IMR-90 (cell line): ENCODE data around the gene STAMBPL1. TPM values are rescaled to one million over a fixed set of nuclear protein-coding genes. Genes with fewer than 3 reads are reported as not detected.

Source experiments
- ATAC-seq: fragments of 200-7000 bp; cut with Tn5 transposase; 2 replicates; pipeline ENCODE4 v1.9.1; 2020; ENCODE audit warnings: low read depth, mild to moderate bottlenecking, moderate library complexity
- BruUV-seq: library from RNA; stranded (reverse); fragments of 400-500 nt; replicated peaks from 2 replicates; lab custom pipeline; 2021; lab: Mats Ljungman, UMichigan
- CTCF ChIA-PET: fragments of 300-600 bp; formaldehyde crosslinking; extraction: SDS; loops from one replicate; lab custom pipeline; 2021; ENCODE audit warnings: antibody characterized with exemption; lab: Yijun Ruan, JAX
- POLR2A ChIA-PET: fragments of 300-600 bp; sonication (Branson Sonifier 250); formaldehyde crosslinking; loops from one replicate; lab custom pipeline; 2022; ENCODE audit warnings: antibody characterized with exemption; ENCODE audit not compliant: unreplicated experiment; lab: Charles Lee
- DNase-seq: peaks from one replicate; pipeline ENCODE4 v3.0.0; 2013
- H2AFZ ChIP-seq: replicated peaks from 2 replicates; pipeline ENCODE3; 2013; ENCODE audit warnings: low read length, mild to moderate bottlenecking; ENCODE audit not compliant: poor library complexity
- H2AK5ac ChIP-seq: 2 replicates; pipeline ENCODE4 v1.6.1; 2013; ENCODE audit warnings: low read depth, low read length, inconsistent platforms
- H2AK9ac ChIP-seq: replicated peaks from 2 replicates; pipeline ENCODE3; 2013; ENCODE audit warnings: mild to moderate bottlenecking, low read depth, low read length, moderate library complexity; ENCODE audit not compliant: poor library complexity
- H2BK120ac ChIP-seq: 2 replicates; pipeline ENCODE4 v1.6.1; 2013; ENCODE audit warnings: low read depth, low read length, inconsistent platforms
- H2BK15ac ChIP-seq: 3 replicates; pipeline ENCODE4 v1.6.1; 2013; ENCODE audit warnings: low read depth, low read length, inconsistent platforms
- H2BK20ac ChIP-seq: 2 replicates; pipeline ENCODE4 v1.6.1; 2013; ENCODE audit warnings: low read depth, mild to moderate bottlenecking, inconsistent platforms, low read length, moderate library complexity
- H2BK5ac ChIP-seq: 2 replicates; pipeline ENCODE4 v1.6.1; 2013; ENCODE audit warnings: mild to moderate bottlenecking, low read depth, low read length, inconsistent platforms; ENCODE audit not compliant: poor library complexity, severe bottlenecking
- H3K14ac ChIP-seq: replicated peaks from 2 replicates; pipeline ENCODE4 v1.6.1; 2013; ENCODE audit warnings: low read depth, low read length, inconsistent platforms
- H3K18ac ChIP-seq: 2 replicates; pipeline ENCODE4 v1.6.1; 2013; ENCODE audit warnings: low read depth, low read length, control low read depth
- H3K23ac ChIP-seq: 2 replicates; pipeline ENCODE4 v1.6.1; 2013; ENCODE audit warnings: low read depth, low read length, inconsistent platforms
- H3K27ac ChIP-seq: 2 replicates; pipeline ENCODE4 v1.5.1; 2013; ENCODE audit warnings: mild to moderate bottlenecking, control low read depth, low read length; ENCODE audit not compliant: insufficient read depth
- H3K27me3 ChIP-seq: 2 replicates; pipeline ENCODE4 v1.6.1; 2013; ENCODE audit warnings: low read length; ENCODE audit not compliant: control insufficient read depth, insufficient read depth
- H3K36me3 ChIP-seq: 2 replicates; pipeline ENCODE4 v1.6.1; 2013; ENCODE audit warnings: low read length, mixed read lengths; ENCODE audit not compliant: control insufficient read depth, insufficient read depth
- H3K4ac ChIP-seq: 2 replicates; pipeline ENCODE4 v1.6.1; 2013; ENCODE audit warnings: low read depth, low read length, inconsistent platforms
- H3K4me1 ChIP-seq: 2 replicates; pipeline ENCODE4 v1.6.1; 2013; ENCODE audit warnings: low read length, mixed read lengths; ENCODE audit not compliant: control insufficient read depth, insufficient read depth
- H3K4me2 ChIP-seq: 2 replicates; pipeline ENCODE4 v1.6.1; 2013; ENCODE audit warnings: low read depth, mild to moderate bottlenecking, control low read depth, low read length, moderate library complexity
- H3K4me3 ChIP-seq: 2 replicates; pipeline ENCODE4 v1.5.1; 2013; ENCODE audit warnings: low read depth, mild to moderate bottlenecking, control low read depth, low read length, moderate library complexity; ENCODE audit not compliant: insufficient read depth
- H3K56ac ChIP-seq: 2 replicates; pipeline ENCODE4 v1.6.1; 2013; ENCODE audit warnings: low read length, inconsistent platforms; ENCODE audit not compliant: insufficient read depth; ENCODE audit errors: extremely low read depth
- H3K79me1 ChIP-seq, 2 experiments: 2 replicates each; pipeline ENCODE4 v1.6.1; 2013; ENCODE audit warnings: low read length in 2 of 2, inconsistent platforms in 1 of 2, low read depth in 1 of 2
- H3K9ac ChIP-seq: 2 replicates; pipeline ENCODE4 v1.6.1; 2013; ENCODE audit warnings: low read depth, low read length, control low read depth
- H3K9me1 ChIP-seq: 2 replicates; pipeline ENCODE4 v1.6.1; 2013; ENCODE audit warnings: low read length, inconsistent platforms; ENCODE audit not compliant: insufficient read depth
- H3K9me3 ChIP-seq: 2 replicates; pipeline ENCODE4 v1.6.1; 2013; ENCODE audit warnings: low read length; ENCODE audit not compliant: control insufficient read depth, insufficient read depth
- H4K20me1 ChIP-seq: 2 replicates; pipeline ENCODE4 v1.6.1; 2013; ENCODE audit warnings: low read length, inconsistent platforms; ENCODE audit not compliant: insufficient read depth
- H4K5ac ChIP-seq: 2 replicates; pipeline ENCODE4 v1.6.1; 2013; ENCODE audit warnings: mild to moderate bottlenecking, low read depth, low read length, control low read depth
- H4K8ac ChIP-seq, 2 experiments: 2 replicates each; pipeline ENCODE4 v1.6.1; 2013; ENCODE audit warnings: low read depth in 2 of 2, low read length in 2 of 2, control low read depth in 1 of 2, inconsistent platforms in 1 of 2
- H4K91ac ChIP-seq: 2 replicates; pipeline ENCODE4 v1.6.1; 2013; ENCODE audit warnings: low read depth, low read length, inconsistent platforms; ENCODE audit not compliant: insufficient read depth
- NFE2L2 ChIP-seq: fragments of 150-350 bp; IDR thresholded peaks from 2 replicates; pipeline ENCODE4 v1.6.1; 2016; ENCODE audit warnings: low read depth, mild to moderate bottlenecking, low read length
- RFX5 ChIP-seq: IDR thresholded peaks from 2 replicates; pipeline ENCODE4 v1.8.0; 2012; ENCODE audit warnings: low read depth, mild to moderate bottlenecking, low read length, moderate library complexity
- dilution Hi-C: fragments of 300-500 bp; cut with HindIII; formaldehyde crosslinking; loops from one replicate; pipeline ENCODE4 v1.14.3; 2018; ENCODE audit warnings: low sequenced_read_pairs; ENCODE audit not compliant: unreplicated experiment
- in situ Hi-C: fragments of 300-500 bp; cut with MboI; formaldehyde crosslinking; loops from 3 replicates; pipeline ENCODE4 v1.14.3; 2019; ENCODE audit warnings: low sequenced_read_pairs, inconsistent platforms, mixed read lengths
- intact Hi-C: fragments of 100-400 bp; cut with micrococcal nuclease; formaldehyde crosslinking; loops from 2 replicates; pipeline ENCODE4 v1.10.0; 2022
- polyA plus RNA-seq, 3 experiments: library from polyadenylated mRNA; depleted of rRNA; stranded (reverse); fragments of >200 nt; gene quantifications; 2 replicates each; pipeline ENCODE4 v1.2.3, GENCODE V29; 2012; ENCODE audit warnings: low replicate concordance in 1 of 3
- total RNA-seq: library from RNA; depleted of rRNA; stranded (reverse); fragments of >200 nt; gene quantifications from 2 replicates; pipeline ENCODE4 v1.2.3, GENCODE V29; 2012
- TF ChIP-seq, protein P1 (sequence below): fragments of 150-350 bp; IDR thresholded peaks from 2 replicates; pipeline ENCODE4 v1.6.1; 2016; ENCODE audit warnings: low read depth, mild to moderate bottlenecking, low read length, moderate library complexity, borderline replicate concordance

The STAMBPL1 gene
- total and polyA plus RNA-seq, 2 of the 4 experiments (the other 2 are of a cell fraction) = 26.8 to 28.1 TPM

- Histone ChIP-seq H3K9ac (no peak overlapping the region), H3K56ac (no peak overlapping the region), H2BK20ac (no peak overlapping the region), H4K20me1 (no peaks in the 10 kb centered on the region), H3K4me1 (peaks cover 3% of the 10 kb centered on the region), H2AK9ac (no peak overlapping the region), H3K9me1 (0 out of 2 replicates have a peak, but pooled peaks cover 2% of the 10 kb centered on the region), H3K18ac (no peak overlapping the region), H3K14ac (no peak overlapping the region), H3K27me3 (no peaks in the 10 kb centered on the region), H3K4me2 (no peak overlapping the region), H3K36me3 (no peaks in the 10 kb centered on the region), H4K91ac (no peak overlapping the region), H2BK15ac (no peak overlapping the region), H2BK5ac (no peak overlapping the region), H2AFZ (no peak overlapping the region), H3K27ac (no peak overlapping the region), H4K8ac (no peak overlapping the region), H3K4ac (no peak overlapping the region), H3K23ac (no peak overlapping the region), H3K4me3 (no peak overlapping the region), H2BK120ac (no peak overlapping the region), H3K9me3 (no peaks in the 10 kb centered on the region), H2AK5ac (no peak overlapping the region), H4K5ac (no peak overlapping the region; the same call in 1 of the 2 replicates), H3K79me1 (peaks cover 7 to 16% of the 10 kb centered on the region in 2 experiments)
- DNase-seq (no peak), ATAC-seq (no peak)
- dilution Hi-C loops (no loop called here), in situ Hi-C loops (no loop called here), intact Hi-C loops (no loop called here)
- TF ChIP-seq NFE2L2 (no peak), RFX5 (no peak)
- TF ChIP-seq, protein P1, sequence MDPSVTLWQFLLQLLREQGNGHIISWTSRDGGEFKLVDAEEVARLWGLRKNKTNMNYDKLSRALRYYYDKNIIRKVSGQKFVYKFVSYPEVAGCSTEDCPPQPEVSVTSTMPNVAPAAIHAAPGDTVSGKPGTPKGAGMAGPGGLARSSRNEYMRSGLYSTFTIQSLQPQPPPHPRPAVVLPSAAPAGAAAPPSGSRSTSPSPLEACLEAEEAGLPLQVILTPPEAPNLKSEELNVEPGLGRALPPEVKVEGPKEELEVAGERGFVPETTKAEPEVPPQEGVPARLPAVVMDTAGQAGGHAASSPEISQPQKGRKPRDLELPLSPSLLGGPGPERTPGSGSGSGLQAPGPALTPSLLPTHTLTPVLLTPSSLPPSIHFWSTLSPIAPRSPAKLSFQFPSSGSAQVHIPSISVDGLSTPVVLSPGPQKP = no peak
- ChIA-PET POLR2A (no interaction called here), CTCF (no interaction called here)
- BruUV-seq = no TSS peak
Measured at GRCh38 chr10:88875081-88875480, 5.0 kb upstream of the STAMBPL1 start.
